Measurements from ENCODE around the gene ZNRF1. TPM values are rescaled to one million over a fixed set of nuclear protein-coding genes. Genes with fewer than 3 reads are reported as not detected.

ZNRF1 gene
- total RNA-seq, 1 donor from 2014 or later: 30.7 TPM

GRCh38 chr16:75097941-75098901 lies 99.4 kb downstream of the ZNRF1 start:
- no peak for DNase-seq (ENCODE audit: low spot score)

GRCh38 chr16:75099075-75099667 lies 100.3 kb downstream of the ZNRF1 start:
- DNase-seq (ENCODE audit: low spot score): no peak

- DNase-seq (ENCODE audit: low spot score): no peak
These were observed 101.1 kb downstream of the ZNRF1 start for GRCh38 chr16:75099738-75100602.

- no peak for DNase-seq (ENCODE audit: low spot score)
These were observed 101.8 kb downstream of the ZNRF1 start for GRCh38 chr16:75100603-75100990.

- no peak for DNase-seq (ENCODE audit: low spot score)
These were observed 102.8 kb downstream of the ZNRF1 start for GRCh38 chr16:75101635-75102034.

- no peak for DNase-seq (ENCODE audit: low spot score)
These were observed 103.8 kb downstream of the ZNRF1 start for GRCh38 chr16:75102595-75102994.

- no peak for DNase-seq (ENCODE audit: low spot score)
These were observed 105.2 kb downstream of the ZNRF1 start for GRCh38 chr16:75103994-75104393.

GRCh38 chr16:75104836-75105235 lies 106.0 kb downstream of the ZNRF1 start:
- no peak for DNase-seq (ENCODE audit: low spot score)

GRCh38 chr16:75105306-75106061 lies 106.7 kb downstream of the ZNRF1 start:
- peak; percentile 70 for DNase-seq (ENCODE audit: low spot score)

- no peak for DNase-seq (ENCODE audit: low spot score)
These were observed 107.8 kb downstream of the ZNRF1 start for GRCh38 chr16:75106351-75107274.

GRCh38 chr16:75107505-75107904 lies 108.7 kb downstream of the ZNRF1 start:
- no peak for DNase-seq (ENCODE audit: low spot score)

- peak; percentile 88 for DNase-seq (ENCODE audit: low spot score)
These were observed 110.2 kb downstream of the ZNRF1 start for GRCh38 chr16:75108792-75109731.

- no peak for DNase-seq (ENCODE audit: low spot score)
These were observed 111.0 kb downstream of the ZNRF1 start for GRCh38 chr16:75109732-75110243.

GRCh38 chr16:75110637-75111513 lies 112.1 kb downstream of the ZNRF1 start:
- peak; percentile 91 for DNase-seq (ENCODE audit: low spot score)

- no peak for DNase-seq (ENCODE audit: low spot score)
These were observed 112.7 kb downstream of the ZNRF1 start for GRCh38 chr16:75111514-75111940.

- DNase-seq (ENCODE audit: low spot score): no peak
These were observed 113.3 kb downstream of the ZNRF1 start for GRCh38 chr16:75111961-75112733.
